Left lung (tissue), 14 donors: Measurements from ENCODE around the gene ZFP3. TPM values are rescaled to one million over a fixed set of nuclear protein-coding genes. Genes with fewer than 3 reads are reported as not detected.
"Not testable (repeated sequence)": the region's sequence is repeated elsewhere in the genome, so short reads cannot be mapped to it uniquely, and the experiment has no call there.

Source experiments
- ATAC-seq: fragments of 200-7000 bp; cut with Tn5 transposase; one replicate; pipeline ENCODE4 v1.9.1; 2020; ENCODE audit warnings: moderate library complexity
- DNase-seq, 4 donors: peaks; one replicate each; pipeline ENCODE4 v3.0.0-alpha.2; 2013 to 2020
- H3K27ac ChIP-seq, 2 donors: fragments of 200-600 bp; sonication (generic) in 1 of 2; one replicate each; pipeline versions ENCODE4 v1.5.0 to v1.8.0; 2020 to 2021
- H3K27me3 ChIP-seq, 2 donors: fragments of 200-600 bp; sonication (generic) in 1 of 2; one replicate each; pipeline versions ENCODE4 v1.5.0 to v1.8.0; 2020 to 2021
- H3K36me3 ChIP-seq, 2 donors: fragments of 200-600 bp; sonication (generic) in 1 of 2; one replicate each; pipeline versions ENCODE4 v1.5.0 to v1.8.0; 2020 to 2021
- H3K4me1 ChIP-seq, 2 donors: fragments of 200-600 bp; one replicate each; pipeline ENCODE4 v1.8.0; 2021
- H3K4me3 ChIP-seq, 2 donors: fragments of 200-600 bp; sonication (generic) in 1 of 2; one replicate each; pipeline versions ENCODE4 v1.5.0 to v1.8.0; 2020 to 2021; ENCODE audit warnings: mild to moderate bottlenecking in 1 of 2
- H3K9me3 ChIP-seq, 2 donors: fragments of 200-600 bp; sonication (generic) in 1 of 2; one replicate each; pipeline versions ENCODE4 v1.5.0 to v1.8.0; 2020 to 2021
- CTCF ChIP-seq, 2 donors: fragments of 200-600 bp; sonication (generic) in 1 of 2; IDR thresholded peaks; one replicate each; pipeline versions ENCODE4 v1.5.0 to v1.8.0; 2021; ENCODE audit warnings: antibody characterized with exemption in 2 of 2
- intact Hi-C, 2 donors: fragments of 100-400 bp; cut with DNase I; formaldehyde crosslinking; loops; one replicate each; pipeline versions ENCODE4 v1.11.2 to v1.14.2; 2022
- long read RNA-seq, 12 donors: library from polyadenylated mRNA in 2 of 12; unstranded in 2 of 12; transcript quantifications; one replicate each; pipeline ENCODE4 v2.0.0 and lab custom pipeline, GENCODE V29; 2019 to 2026
- polyA plus RNA-seq, 6 donors: library from polyadenylated mRNA; unstranded; fragments of 120-200 nt; gene quantifications; one replicate each; pipeline ENCODE4 v1.2.1, GENCODE V29; 2013; ENCODE audit not compliant: insufficient read length in 6 of 6
- total RNA-seq, 2 donors: library from RNA; stranded (reverse); fragmentation: NEBNext Ultra II Directional; extraction: Animal tissue kit (Norgen Biotek cat#: 25700); gene quantifications; one replicate each; pipeline ENCODE4 v1.2.1, GENCODE V29; 2021
- donor health status: DM: no; HTN: yes; CAD: no.
- donor health status: DM: no; HTN: no; CAD: no.

The ZFP3 gene
- total RNA-seq (1 to 10 TPM; 4.9 to 5.7 TPM), polyA plus RNA-seq (10 to 100 TPM in 1 of 6 donors, 1 to 10 TPM in 5; 8.7 to 10.3 (median 9.5) TPM)
- long read RNA-seq, donor 1, full-length matches to known transcripts, result 6 of 6 reads
- long read RNA-seq, donor 1, partial matches to known transcripts, result 0 of 6 reads
- long read RNA-seq, donor 1, other reads (novel, unspliced or antisense), result 0 of 6 reads
- long read RNA-seq, donor 2, full-length matches to known transcripts, result 6 of 6 reads
- long read RNA-seq, donor 2, partial matches to known transcripts, result 0 of 6 reads
- long read RNA-seq, donor 2, other reads (novel, unspliced or antisense), result 0 of 6 reads
- long read RNA-seq, donor 3, full-length matches to known transcripts, result 4 of 4 reads
- long read RNA-seq, donor 3, partial matches to known transcripts, result 0 of 4 reads
- long read RNA-seq, donor 3, other reads (novel, unspliced or antisense), result 0 of 4 reads
- long read RNA-seq, donor 4, result 0 reads
- long read RNA-seq, donor 5, full-length matches to known transcripts, result 2 of 2 reads
- long read RNA-seq, donor 5, partial matches to known transcripts, result 0 of 2 reads
- long read RNA-seq, donor 5, other reads (novel, unspliced or antisense), result 0 of 2 reads
- long read RNA-seq, donor 6, full-length matches to known transcripts, result 1 of 1 reads
- long read RNA-seq, donor 6, partial matches to known transcripts, result 0 of 1 reads
- long read RNA-seq, donor 6, other reads (novel, unspliced or antisense), result 0 of 1 reads
- long read RNA-seq, donor 7, full-length matches to known transcripts, result 2 of 2 reads
- long read RNA-seq, donor 7, partial matches to known transcripts, result 0 of 2 reads
- long read RNA-seq, donor 7, other reads (novel, unspliced or antisense), result 0 of 2 reads
- long read RNA-seq, donor 8, full-length matches to known transcripts, result 7 of 7 reads
- long read RNA-seq, donor 8, partial matches to known transcripts, result 0 of 7 reads
- long read RNA-seq, donor 8, other reads (novel, unspliced or antisense), result 0 of 7 reads
- long read RNA-seq, donor 9, result 0 reads
- long read RNA-seq, donor 10, full-length matches to known transcripts, result 1 of 1 reads
- long read RNA-seq, donor 10, partial matches to known transcripts, result 0 of 1 reads
- long read RNA-seq, donor 10, other reads (novel, unspliced or antisense), result 0 of 1 reads
- long read RNA-seq, donor 11, result 0 reads
- long read RNA-seq, donor 12, full-length matches to known transcripts, result 3 of 3 reads
- long read RNA-seq, donor 12, partial matches to known transcripts, result 0 of 3 reads
- long read RNA-seq, donor 12, other reads (novel, unspliced or antisense), result 0 of 3 reads

- intact Hi-C loops, result no loop called here
- H3K9me3 ChIP-seq, result peaks cover 0 to 11% of the 10 kb centered on the region in 2 donors
- peak within 1 kb of the TSS; percentile 70 to 83 for H3K27ac ChIP-seq
- no peaks in the 10 kb centered on the region for H3K27me3 ChIP-seq
- TF ChIP-seq CTCF (IDR thresholded peaks at IDR 0.05), result no peak
- H3K4me1 ChIP-seq, result peaks cover 9 to 17% of the 10 kb centered on the region in 2 donors
- DNase-seq, result peak; percentile 82 to 95 (median 86)
- ATAC-seq, result peak; percentile 98
- no peaks in the 10 kb centered on the region for H3K36me3 ChIP-seq
- H3K4me3 ChIP-seq, result peak within 1 kb of the TSS; percentile 54 to 72
These were observed at the start of gene ZFP3 for GRCh38 chr17:5078106-5079028. TSS of gene ZFP3 (plus strand) at chr17:5078467. CDS start at chr17:5091505, 13,038 bp downstream.

GRCh38 chr17:5030168-5030567 lies 48.1 kb upstream of the ZFP3 start:
- H3K4me3 ChIP-seq, ATAC-seq, H3K9me3 ChIP-seq, intact Hi-C loops, DNase-seq, H3K36me3 ChIP-seq: not testable (repeated sequence)
- peak overlapping the region in 1 of 2 donors; percentile 77 for H3K27ac ChIP-seq
- H3K4me1 ChIP-seq, result peaks cover 1 to 26% of the 10 kb centered on the region in 2 donors
- peaks cover 6 to 13% of the 10 kb centered on the region in 2 donors for H3K27me3 ChIP-seq

GRCh38 chr17:5031365-5032082 lies 46.7 kb upstream of the ZFP3 start:
- peak; percentile 65 to 85 for TF ChIP-seq CTCF (IDR thresholded peaks at IDR 0.05)
- Histone ChIP-seq H3K27ac (peak overlapping the region; percentile 33 to 77), H3K4me3 (peak overlapping the region; percentile 19 to 44), H3K9me3 (no peaks in the 10 kb centered on the region), H3K36me3 (no peaks in the 10 kb centered on the region), H3K4me1 (peaks cover 5 to 30% of the 10 kb centered on the region in 2 donors), H3K27me3 (peaks cover 6 to 23% of the 10 kb centered on the region in 2 donors)
- peak; percentile 82 for ATAC-seq
- intact Hi-C loops, result no loop called here
- DNase-seq, result peak; percentile 73 to 94 (median 88)

GRCh38 chr17:5032865-5033264 lies 45.4 kb upstream of the ZFP3 start:
- no peak for DNase-seq
- Histone ChIP-seq H3K4me1 (peaks cover 5 to 30% of the 10 kb centered on the region in 2 donors), H3K27me3 (peaks cover 6 to 23% of the 10 kb centered on the region in 2 donors), H3K4me3 (no peak overlapping the region), H3K36me3 (no peaks in the 10 kb centered on the region), H3K27ac (no peak overlapping the region), H3K9me3 (no peaks in the 10 kb centered on the region)
- intact Hi-C loops, result no loop called here
- ATAC-seq, result no peak
- TF ChIP-seq CTCF (IDR thresholded peaks at IDR 0.05), result no peak
